Panc1 (cell line): Measurements from ENCODE around the gene PTPRE. TPM values are rescaled to one million over a fixed set of nuclear protein-coding genes. Genes with fewer than 3 reads are reported as not detected.
A peak's percentile ranks its signal among the peaks of the same experiment; 100 is the strongest.

ENCODE experiments used
- ATAC-seq: fragments of 200-7000 bp; cut with Tn5 transposase; 2 replicates; pipeline ENCODE4 v1.9.1; 2020; ENCODE audit warnings: mild to moderate bottlenecking, moderate library complexity
- BruUV-seq: library from RNA; stranded (reverse); fragments of 400-500 nt; replicated peaks from 2 replicates; lab custom pipeline; 2021; lab: Mats Ljungman, UMichigan
- CTCF ChIA-PET: fragments of 300-600 bp; sonication (Branson Sonifier 250); formaldehyde crosslinking; loops from one replicate; lab custom pipeline; 2022; ENCODE audit warnings: antibody characterized with exemption; lab: Charles Lee
- POLR2A ChIA-PET: fragments of 300-600 bp; sonication (Branson Sonifier 250); formaldehyde crosslinking; loops from one replicate; lab custom pipeline; 2022; ENCODE audit warnings: antibody characterized with exemption; lab: Charles Lee
- DNase-seq: peaks from one replicate; pipeline ENCODE4 v3.0.0-alpha.2; 2010; ENCODE audit warnings: low read depth, low spot score
- H3K27ac ChIP-seq: 2 replicates; pipeline ENCODE4 v1.5.1; 2011; ENCODE audit warnings: mild to moderate bottlenecking, low read length, inconsistent platforms
- H3K27me3 ChIP-seq: fragments of 200-500 bp; sonication (Bioruptor generic); 2 replicates; pipeline ENCODE4 v1.6.0; 2014; ENCODE audit warnings: low read length, inconsistent platforms; ENCODE audit not compliant: control insufficient read depth, insufficient read depth
- H3K36me3 ChIP-seq: fragments of 200-500 bp; sonication (Bioruptor generic); 2 replicates; pipeline ENCODE4 v1.5.1; 2014; ENCODE audit warnings: inconsistent platforms, mild to moderate bottlenecking, low read length, moderate library complexity; ENCODE audit not compliant: control insufficient read depth, insufficient read depth
- H3K4me1 ChIP-seq: 2 replicates; pipeline ENCODE4 v1.5.1; 2011; ENCODE audit warnings: inconsistent platforms, mild to moderate bottlenecking, low read length, moderate library complexity; ENCODE audit not compliant: control insufficient read depth, insufficient read depth
- H3K4me3 ChIP-seq, 2 experiments: 2 replicates each; pipeline ENCODE4 v1.5.1; 2011 to 2012; ENCODE audit warnings: low read depth in 2 of 2, low read length in 2 of 2, mild to moderate bottlenecking in 2 of 2, inconsistent platforms in 1 of 2, moderate library complexity in 1 of 2
- H3K9me3 ChIP-seq: fragments of 200-500 bp; sonication (Bioruptor generic); 2 replicates; pipeline ENCODE4 v1.5.1; 2014; ENCODE audit warnings: low read depth, mild to moderate bottlenecking, inconsistent platforms, low read length, moderate library complexity; ENCODE audit not compliant: control insufficient read depth, insufficient read depth
- POLR2AphosphoS5 ChIP-seq: IDR thresholded peaks from 2 replicates; pipeline ENCODE4 v1.6.1; 2012; ENCODE audit warnings: mild to moderate bottlenecking, low read depth, low read length, moderate library complexity
- SIN3A ChIP-seq: IDR thresholded peaks from 2 replicates; pipeline ENCODE4 v1.6.1; 2012; ENCODE audit warnings: low read depth, mild to moderate bottlenecking, low read length, moderate library complexity, borderline replicate concordance; ENCODE audit not compliant: insufficient read depth
- TCF7L2 ChIP-seq: IDR thresholded peaks from 2 replicates; pipeline ENCODE4 v1.6.1; 2011; ENCODE audit warnings: mild to moderate bottlenecking, low read depth, low read length, inconsistent platforms
- in situ Hi-C: cut with HindIII; loops from 2 replicates; pipeline ENCODE4 v1.10.0; 2016; ENCODE audit warnings: low sequenced_read_pairs, low pct_unique_long_range_greater_than_20kb
- intact Hi-C: fragments of 100-400 bp; cut with micrococcal nuclease; formaldehyde crosslinking; loops from one replicate; pipeline ENCODE4 v1.10.0; 2022; ENCODE audit not compliant: unreplicated experiment
- total RNA-seq: library from RNA; stranded (reverse); gene quantifications from one replicate; pipeline ENCODE4 v1.2.1, GENCODE V29; 2021; ENCODE audit not compliant: unreplicated experiment
- TF ChIP-seq, protein P1 (sequence below), 2 experiments: IDR thresholded peaks; 2 replicates each; pipeline ENCODE4 v1.6.1; 2011 to 2012; ENCODE audit warnings: low read depth in 2 of 2, control low read depth in 1 of 2, low read length in 1 of 2, mild to moderate bottlenecking in 1 of 2, moderate library complexity in 1 of 2; ENCODE audit not compliant: insufficient read depth in 1 of 2
- TF ChIP-seq, protein P2 (sequence below): fragments of 450-650 bp; IDR thresholded peaks from 2 replicates; pipeline ENCODE4 v1.5.1; 2017; ENCODE audit warnings: mild to moderate bottlenecking

PTPRE gene
- total RNA-seq, 1 experiment from 2014 or later = 0.44 TPM

DNA sequence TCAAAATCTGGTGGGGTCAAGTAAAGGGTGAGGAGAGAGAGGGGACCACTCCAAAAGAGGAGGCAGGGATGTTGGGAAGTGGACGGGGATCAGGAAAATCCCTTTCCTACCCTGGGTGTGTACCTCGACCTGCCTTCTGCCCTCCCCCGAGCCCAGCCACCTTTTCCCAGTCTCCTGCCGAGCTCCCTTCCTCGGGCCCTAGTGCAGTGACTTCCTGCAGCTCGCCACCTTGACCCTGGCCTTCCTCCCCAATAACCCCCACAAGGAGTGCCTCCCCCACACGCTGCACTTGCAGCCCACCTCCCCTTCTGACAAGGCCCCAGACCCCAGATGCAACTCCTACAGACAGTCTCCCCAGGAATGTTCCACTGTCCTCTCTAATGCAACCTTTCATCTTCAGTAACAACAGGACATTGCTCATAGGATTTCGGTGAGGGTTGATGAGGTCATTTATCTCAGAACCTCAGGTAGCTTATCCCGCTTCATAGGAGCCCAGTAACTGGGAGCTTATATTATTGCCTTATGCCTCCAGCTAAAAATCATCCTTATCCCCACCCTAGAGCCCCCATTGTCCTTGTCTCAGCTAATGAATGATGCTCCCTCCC, 129.2 kb downstream of the PTPRE start:
- TF ChIP-seq TCF7L2 = no peak
- intact Hi-C loops = no loop called here
- no peak for DNase-seq
- no TSS peak for BruUV-seq
- peak; percentile 39; the same call in 1 of the 2 replicates for ATAC-seq
- POLR2A ChIA-PET = no interaction called here
- Histone ChIP-seq H3K4me3 (no peak overlapping the region), H3K9me3 (no peaks in the 10 kb centered on the region), H3K27ac (no peak overlapping the region), H3K36me3 (no peaks in the 10 kb centered on the region), H3K4me1 (no peaks in the 10 kb centered on the region), H3K27me3 (no peaks in the 10 kb centered on the region)
- in situ Hi-C loops = no loop called here
- CTCF ChIA-PET = interaction anchor here (0.7 to 2.4 kb wide), 6 partner anchors 11 to 957 kb away, joined by 3 to 16 read pairs (median 3); no protein-coding TSS in a partner anchor

DNA sequence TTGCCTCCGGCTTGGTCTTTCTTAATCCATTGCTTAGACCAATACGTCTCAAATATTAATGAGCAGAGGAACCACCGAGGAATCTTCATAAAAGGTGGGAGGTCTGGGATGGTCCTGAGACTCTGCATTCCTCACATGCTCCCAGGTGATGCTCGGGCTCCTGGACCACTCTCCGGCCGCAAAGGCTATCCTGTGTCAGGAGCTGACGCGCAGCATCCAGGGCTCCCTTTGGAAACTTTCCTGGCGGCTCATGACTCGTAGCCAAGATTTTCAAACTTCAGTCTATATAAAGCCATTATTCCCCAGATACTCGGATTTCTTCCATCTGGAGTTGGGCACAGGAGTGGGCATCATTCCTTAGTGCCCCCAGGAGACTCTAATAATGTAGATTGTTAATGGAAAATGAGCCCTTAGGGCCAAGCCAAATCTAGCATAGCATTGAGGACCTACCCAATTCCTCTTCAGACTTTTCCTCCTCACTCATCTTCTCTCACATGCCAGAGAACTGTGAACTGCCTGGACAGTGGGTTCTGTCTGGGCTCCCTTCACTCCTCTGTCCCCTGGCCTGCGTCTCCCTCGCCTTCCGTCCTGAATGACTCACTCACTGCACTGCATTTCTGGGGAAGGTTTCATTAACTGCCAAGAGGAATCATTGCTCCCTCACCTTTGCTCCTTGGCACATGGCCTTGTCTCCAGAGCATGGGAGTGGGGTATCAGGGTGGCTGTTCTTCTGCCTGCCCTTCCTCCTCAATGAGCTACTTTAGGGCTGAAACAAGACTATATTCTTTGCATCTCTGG, 130.0 kb downstream of the PTPRE start:
- no peak overlapping the region for H3K27ac ChIP-seq
- ChIA-PET POLR2A (no interaction called here), CTCF (interaction anchor here (0.7 to 1.1 kb wide), 2 partner anchors 14 to 33 kb away, joined by 3 to 4 read pairs; no protein-coding TSS in a partner anchor)
- ATAC-seq = no peak
- H3K36me3 ChIP-seq = no peaks in the 10 kb centered on the region
- no peaks in the 10 kb centered on the region for H3K4me1 ChIP-seq
- TF ChIP-seq SIN3A (no peak), POLR2AphosphoS5 (no peak)
- TF ChIP-seq, protein P1, sequence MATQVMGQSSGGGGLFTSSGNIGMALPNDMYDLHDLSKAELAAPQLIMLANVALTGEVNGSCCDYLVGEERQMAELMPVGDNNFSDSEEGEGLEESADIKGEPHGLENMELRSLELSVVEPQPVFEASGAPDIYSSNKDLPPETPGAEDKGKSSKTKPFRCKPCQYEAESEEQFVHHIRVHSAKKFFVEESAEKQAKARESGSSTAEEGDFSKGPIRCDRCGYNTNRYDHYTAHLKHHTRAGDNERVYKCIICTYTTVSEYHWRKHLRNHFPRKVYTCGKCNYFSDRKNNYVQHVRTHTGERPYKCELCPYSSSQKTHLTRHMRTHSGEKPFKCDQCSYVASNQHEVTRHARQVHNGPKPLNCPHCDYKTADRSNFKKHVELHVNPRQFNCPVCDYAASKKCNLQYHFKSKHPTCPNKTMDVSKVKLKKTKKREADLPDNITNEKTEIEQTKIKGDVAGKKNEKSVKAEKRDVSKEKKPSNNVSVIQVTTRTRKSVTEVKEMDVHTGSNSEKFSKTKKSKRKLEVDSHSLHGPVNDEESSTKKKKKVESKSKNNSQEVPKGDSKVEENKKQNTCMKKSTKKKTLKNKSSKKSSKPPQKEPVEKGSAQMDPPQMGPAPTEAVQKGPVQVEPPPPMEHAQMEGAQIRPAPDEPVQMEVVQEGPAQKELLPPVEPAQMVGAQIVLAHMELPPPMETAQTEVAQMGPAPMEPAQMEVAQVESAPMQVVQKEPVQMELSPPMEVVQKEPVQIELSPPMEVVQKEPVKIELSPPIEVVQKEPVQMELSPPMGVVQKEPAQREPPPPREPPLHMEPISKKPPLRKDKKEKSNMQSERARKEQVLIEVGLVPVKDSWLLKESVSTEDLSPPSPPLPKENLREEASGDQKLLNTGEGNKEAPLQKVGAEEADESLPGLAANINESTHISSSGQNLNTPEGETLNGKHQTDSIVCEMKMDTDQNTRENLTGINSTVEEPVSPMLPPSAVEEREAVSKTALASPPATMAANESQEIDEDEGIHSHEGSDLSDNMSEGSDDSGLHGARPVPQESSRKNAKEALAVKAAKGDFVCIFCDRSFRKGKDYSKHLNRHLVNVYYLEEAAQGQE (IDR thresholded peaks at IDR 0.05; ENCODE audit: insufficient read depth in 1 of 2, low read depth in 2 of 2, low read length in 1 of 2) = no peak
- TF ChIP-seq, protein P2, sequence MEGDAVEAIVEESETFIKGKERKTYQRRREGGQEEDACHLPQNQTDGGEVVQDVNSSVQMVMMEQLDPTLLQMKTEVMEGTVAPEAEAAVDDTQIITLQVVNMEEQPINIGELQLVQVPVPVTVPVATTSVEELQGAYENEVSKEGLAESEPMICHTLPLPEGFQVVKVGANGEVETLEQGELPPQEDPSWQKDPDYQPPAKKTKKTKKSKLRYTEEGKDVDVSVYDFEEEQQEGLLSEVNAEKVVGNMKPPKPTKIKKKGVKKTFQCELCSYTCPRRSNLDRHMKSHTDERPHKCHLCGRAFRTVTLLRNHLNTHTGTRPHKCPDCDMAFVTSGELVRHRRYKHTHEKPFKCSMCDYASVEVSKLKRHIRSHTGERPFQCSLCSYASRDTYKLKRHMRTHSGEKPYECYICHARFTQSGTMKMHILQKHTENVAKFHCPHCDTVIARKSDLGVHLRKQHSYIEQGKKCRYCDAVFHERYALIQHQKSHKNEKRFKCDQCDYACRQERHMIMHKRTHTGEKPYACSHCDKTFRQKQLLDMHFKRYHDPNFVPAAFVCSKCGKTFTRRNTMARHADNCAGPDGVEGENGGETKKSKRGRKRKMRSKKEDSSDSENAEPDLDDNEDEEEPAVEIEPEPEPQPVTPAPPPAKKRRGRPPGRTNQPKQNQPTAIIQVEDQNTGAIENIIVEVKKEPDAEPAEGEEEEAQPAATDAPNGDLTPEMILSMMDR = no peak
- no TSS peak for BruUV-seq
- intact Hi-C loops (no loop called here), in situ Hi-C loops (no loop called here)
- H3K27me3 ChIP-seq = no peaks in the 10 kb centered on the region
- H3K4me3 ChIP-seq = no peak overlapping the region
- no peak for DNase-seq
- H3K9me3 ChIP-seq = no peaks in the 10 kb centered on the region

DNA sequence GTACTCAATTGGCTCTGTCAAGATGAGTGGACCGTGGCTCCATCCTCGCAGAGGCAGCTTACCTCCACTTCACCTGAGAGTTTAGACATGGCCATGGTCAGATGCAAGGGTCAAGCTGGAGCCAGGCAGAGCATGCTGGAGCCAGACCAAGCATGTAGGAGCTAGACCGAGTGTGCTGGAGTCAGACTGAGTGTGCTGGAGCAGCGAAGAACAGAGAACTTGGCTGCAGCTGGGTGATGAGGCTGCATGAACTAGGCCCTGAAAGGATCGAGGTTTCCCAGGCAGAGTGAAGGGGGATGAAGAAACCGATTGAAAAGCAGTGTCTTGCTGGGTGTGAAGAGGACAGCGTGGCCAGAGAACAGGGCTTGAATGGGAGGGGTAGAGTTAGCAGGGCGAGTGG, 133.2 kb downstream of the PTPRE start:
- DNase-seq (no peak), ATAC-seq (no peak)
- Histone ChIP-seq H3K4me3 (no peak overlapping the region), H3K27me3 (no peaks in the 10 kb centered on the region), H3K36me3 (no peaks in the 10 kb centered on the region), H3K9me3 (no peaks in the 10 kb centered on the region), H3K27ac (no peak overlapping the region), H3K4me1 (no peaks in the 10 kb centered on the region)
- TF ChIP-seq TCF7L2 (no peak), POLR2AphosphoS5 (no peak), SIN3A (no peak)
- TF ChIP-seq, protein P2 = no peak
- ChIA-PET POLR2A (no interaction called here), CTCF (no interaction called here)
- intact Hi-C loops = no loop called here
- in situ Hi-C loops = no loop called here
- no TSS peak for BruUV-seq
